Hepatocyte (in vitro differentiated cells): ENCODE results near the gene IQGAP2.

ENCODE experiments used
- EZH2 ChIP-seq: fragments of 200-600 bp; sonication (generic); IDR thresholded peaks from 2 replicates; pipeline ENCODE4 v1.6.1; 2016; ENCODE audit warnings: antibody characterized with exemption, mild to moderate bottlenecking, borderline replicate concordance
- TF ChIP-seq, protein P1 (sequence below): fragments of 200-600 bp; sonication (generic); IDR thresholded peaks from 2 replicates; pipeline ENCODE4 v1.5.1; 2016; ENCODE audit warnings: antibody characterized with exemption, mild to moderate bottlenecking; ENCODE audit not compliant: poor library complexity

DNA sequence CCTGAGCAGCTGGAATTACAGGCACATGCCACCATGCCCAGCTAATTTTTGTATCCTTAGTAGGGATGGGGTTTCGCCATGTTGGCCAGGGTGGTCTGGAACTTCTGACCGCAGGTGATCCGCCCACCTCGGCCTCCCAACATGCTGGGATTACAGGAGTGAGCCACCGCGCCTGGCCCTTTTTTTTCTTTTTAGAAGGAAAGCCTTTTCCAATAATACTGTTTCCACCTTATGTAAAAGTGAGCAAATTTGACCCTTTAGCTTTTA, 289.1 kb downstream of the IQGAP2 start:
- TF ChIP-seq, protein P1, sequence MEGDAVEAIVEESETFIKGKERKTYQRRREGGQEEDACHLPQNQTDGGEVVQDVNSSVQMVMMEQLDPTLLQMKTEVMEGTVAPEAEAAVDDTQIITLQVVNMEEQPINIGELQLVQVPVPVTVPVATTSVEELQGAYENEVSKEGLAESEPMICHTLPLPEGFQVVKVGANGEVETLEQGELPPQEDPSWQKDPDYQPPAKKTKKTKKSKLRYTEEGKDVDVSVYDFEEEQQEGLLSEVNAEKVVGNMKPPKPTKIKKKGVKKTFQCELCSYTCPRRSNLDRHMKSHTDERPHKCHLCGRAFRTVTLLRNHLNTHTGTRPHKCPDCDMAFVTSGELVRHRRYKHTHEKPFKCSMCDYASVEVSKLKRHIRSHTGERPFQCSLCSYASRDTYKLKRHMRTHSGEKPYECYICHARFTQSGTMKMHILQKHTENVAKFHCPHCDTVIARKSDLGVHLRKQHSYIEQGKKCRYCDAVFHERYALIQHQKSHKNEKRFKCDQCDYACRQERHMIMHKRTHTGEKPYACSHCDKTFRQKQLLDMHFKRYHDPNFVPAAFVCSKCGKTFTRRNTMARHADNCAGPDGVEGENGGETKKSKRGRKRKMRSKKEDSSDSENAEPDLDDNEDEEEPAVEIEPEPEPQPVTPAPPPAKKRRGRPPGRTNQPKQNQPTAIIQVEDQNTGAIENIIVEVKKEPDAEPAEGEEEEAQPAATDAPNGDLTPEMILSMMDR, result no peak
- TF ChIP-seq EZH2, result no peak
